Inflammatory macrophage (primary cell): Measurements from ENCODE around the gene NT5C.

Experiments used
- DNase-seq, 2 donors: peaks; one replicate each; pipeline ENCODE4 v3.0.0-alpha.2; 2020 to 2022

The NT5C gene

GRCh38 chr17:75090871-75091854 lies 40.4 kb downstream of the NT5C start:
- no peak for DNase-seq

- DNase-seq = peak; percentile 64 to 77
These were observed 42.8 kb downstream of the NT5C start for GRCh38 chr17:75088465-75089417.

- DNase-seq = peak; percentile 91 to 93
These were observed 43.7 kb downstream of the NT5C start, which contains the start of gene SLC16A5 for GRCh38 chr17:75087558-75088453. TSS of gene SLC16A5 (plus strand) at chr17:75087954. CDS start at chr17:75093637, 5,683 bp downstream.

GRCh38 chr17:75087182-75087557 lies 44.4 kb downstream of the NT5C start:
- DNase-seq = no peak

GRCh38 chr17:75086496-75087181 lies 44.9 kb downstream of the NT5C start:
- DNase-seq = no peak

- no peak for DNase-seq
These were observed 47.4 kb downstream of the NT5C start for GRCh38 chr17:75084039-75084660.

GRCh38 chr17:75082683-75083082 lies 48.9 kb downstream of the NT5C start:
- DNase-seq = no peak

GRCh38 chr17:75081611-75082540 lies 49.7 kb downstream of the NT5C start:
- DNase-seq = no peak
